ENCODE data around the gene AP1AR.
"Not testable (repeated sequence)": the region's sequence is repeated elsewhere in the genome, so short reads cannot be mapped to it uniquely, and the experiment has no call there.

The AP1AR gene, protein sequence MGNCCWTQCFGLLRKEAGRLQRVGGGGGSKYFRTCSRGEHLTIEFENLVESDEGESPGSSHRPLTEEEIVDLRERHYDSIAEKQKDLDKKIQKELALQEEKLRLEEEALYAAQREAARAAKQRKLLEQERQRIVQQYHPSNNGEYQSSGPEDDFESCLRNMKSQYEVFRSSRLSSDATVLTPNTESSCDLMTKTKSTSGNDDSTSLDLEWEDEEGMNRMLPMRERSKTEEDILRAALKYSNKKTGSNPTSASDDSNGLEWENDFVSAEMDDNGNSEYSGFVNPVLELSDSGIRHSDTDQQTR

GRCh38 chr4:112231779-112232713, at the start of gene AP1AR:
AP1AR (plus strand) TSS chr4:112231787; CDS start chr4:112232092, 305 bp downstream.
- peak; percentile 86 for DNase-seq (ENCODE audit: low spot score)

DNA sequence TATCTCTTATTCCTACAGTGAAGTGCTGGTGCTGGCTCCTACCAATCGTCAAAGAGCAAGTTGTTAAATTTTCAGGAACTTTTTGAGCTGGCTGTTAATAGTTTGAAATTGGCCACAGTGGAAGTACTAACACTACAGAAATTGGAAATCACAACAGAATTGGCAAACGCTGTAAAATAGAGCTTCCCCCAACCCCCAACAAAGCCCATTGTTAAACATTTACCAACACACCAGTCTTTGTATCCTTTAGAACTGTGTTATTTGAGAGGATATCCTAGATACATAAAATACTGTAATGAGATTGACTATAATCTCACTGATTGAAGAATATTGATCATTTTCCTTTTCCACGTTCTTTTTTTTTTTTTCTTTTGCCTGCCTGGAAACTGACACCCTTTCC, 49.0 kb upstream of the AP1AR start:
- DNase-seq (ENCODE audit: low spot score) = no peak

DNA sequence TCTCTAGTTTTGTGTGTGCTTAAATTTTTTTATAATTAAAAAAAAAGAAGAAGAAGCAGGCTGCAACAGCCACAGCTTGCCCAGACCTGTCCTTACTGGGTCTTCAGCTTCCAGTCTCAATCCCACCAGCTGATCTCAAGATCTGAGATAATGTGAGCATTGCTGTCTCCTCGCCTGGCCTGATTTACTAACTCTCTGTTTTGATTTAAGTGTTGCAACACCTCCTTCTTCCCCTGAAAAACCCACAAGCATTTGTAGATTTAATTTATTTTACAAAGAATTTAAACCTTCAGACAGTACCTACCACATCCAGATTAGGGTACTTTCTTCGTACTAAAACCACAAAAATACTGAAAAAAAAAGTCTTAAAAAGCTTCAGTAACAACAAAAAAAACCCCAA, 48.3 kb upstream of the AP1AR start:
- DNase-seq (ENCODE audit: low spot score) = no peak

GRCh38 chr4:112184438-112184837, 47.1 kb upstream of the AP1AR start:
- DNase-seq (ENCODE audit: low spot score) = no peak

GRCh38 chr4:112185334-112185733, 46.3 kb upstream of the AP1AR start:
- DNase-seq (ENCODE audit: low spot score) = no peak

GRCh38 chr4:112185740-112186670, 45.6 kb upstream of the AP1AR start:
- DNase-seq (ENCODE audit: low spot score) = no peak

GRCh38 chr4:112189754-112190153, 41.8 kb upstream of the AP1AR start:
- DNase-seq (ENCODE audit: low spot score) = no peak

DNA sequence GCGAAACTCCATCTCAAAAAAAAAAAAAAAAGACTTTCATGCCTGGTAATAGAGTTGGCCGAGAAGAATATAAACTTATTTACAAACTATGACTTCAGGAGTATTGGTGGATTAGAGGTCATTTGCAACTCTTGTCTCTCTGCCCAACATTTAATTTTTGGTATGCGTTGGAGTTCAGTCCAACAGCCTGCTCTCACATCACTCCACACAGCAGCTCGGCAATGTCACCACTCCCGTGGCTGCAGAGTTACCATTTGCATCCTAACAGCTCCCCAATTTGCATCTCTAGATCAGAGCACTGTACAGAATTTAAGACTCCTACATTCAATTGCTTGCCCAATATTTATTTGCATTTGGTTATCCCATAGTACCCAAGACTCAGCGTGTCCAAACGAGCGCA, 40.9 kb upstream of the AP1AR start:
- no peak for DNase-seq (ENCODE audit: low spot score)

- no peak for DNase-seq (ENCODE audit: low spot score)
Observed at GRCh38 chr4:112196461-112196860, 35.1 kb upstream of the AP1AR start.

GRCh38 chr4:112199041-112199440, 32.5 kb upstream of the AP1AR start:
- DNase-seq (ENCODE audit: low spot score) = no peak

- DNase-seq (ENCODE audit: low spot score) = no peak
Observed at GRCh38 chr4:112201915-112202505, 29.6 kb upstream of the AP1AR start.

DNA sequence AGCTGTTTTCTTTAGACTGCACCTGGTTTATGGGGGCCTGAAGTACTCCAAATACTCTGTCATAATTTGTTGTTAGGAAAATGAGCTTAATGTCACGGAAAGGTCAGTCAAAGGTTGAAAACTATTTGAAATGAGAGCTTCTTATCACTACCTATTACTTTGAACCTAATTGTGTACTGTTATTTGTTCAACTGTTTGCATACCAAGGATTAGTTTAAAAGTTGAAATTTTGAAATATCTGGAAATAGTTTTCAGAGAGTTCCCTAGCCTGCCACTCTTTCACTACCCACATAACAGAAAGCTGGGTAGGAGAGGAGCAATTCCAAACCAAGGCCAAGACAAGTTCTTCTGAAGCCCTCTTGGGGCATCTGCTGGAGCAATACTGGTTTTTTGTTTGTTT, 28.0 kb upstream of the AP1AR start:
- no peak for DNase-seq (ENCODE audit: low spot score)

GRCh38 chr4:112206431-112206830, 25.2 kb upstream of the AP1AR start:
- DNase-seq (ENCODE audit: low spot score) = no peak

DNA sequence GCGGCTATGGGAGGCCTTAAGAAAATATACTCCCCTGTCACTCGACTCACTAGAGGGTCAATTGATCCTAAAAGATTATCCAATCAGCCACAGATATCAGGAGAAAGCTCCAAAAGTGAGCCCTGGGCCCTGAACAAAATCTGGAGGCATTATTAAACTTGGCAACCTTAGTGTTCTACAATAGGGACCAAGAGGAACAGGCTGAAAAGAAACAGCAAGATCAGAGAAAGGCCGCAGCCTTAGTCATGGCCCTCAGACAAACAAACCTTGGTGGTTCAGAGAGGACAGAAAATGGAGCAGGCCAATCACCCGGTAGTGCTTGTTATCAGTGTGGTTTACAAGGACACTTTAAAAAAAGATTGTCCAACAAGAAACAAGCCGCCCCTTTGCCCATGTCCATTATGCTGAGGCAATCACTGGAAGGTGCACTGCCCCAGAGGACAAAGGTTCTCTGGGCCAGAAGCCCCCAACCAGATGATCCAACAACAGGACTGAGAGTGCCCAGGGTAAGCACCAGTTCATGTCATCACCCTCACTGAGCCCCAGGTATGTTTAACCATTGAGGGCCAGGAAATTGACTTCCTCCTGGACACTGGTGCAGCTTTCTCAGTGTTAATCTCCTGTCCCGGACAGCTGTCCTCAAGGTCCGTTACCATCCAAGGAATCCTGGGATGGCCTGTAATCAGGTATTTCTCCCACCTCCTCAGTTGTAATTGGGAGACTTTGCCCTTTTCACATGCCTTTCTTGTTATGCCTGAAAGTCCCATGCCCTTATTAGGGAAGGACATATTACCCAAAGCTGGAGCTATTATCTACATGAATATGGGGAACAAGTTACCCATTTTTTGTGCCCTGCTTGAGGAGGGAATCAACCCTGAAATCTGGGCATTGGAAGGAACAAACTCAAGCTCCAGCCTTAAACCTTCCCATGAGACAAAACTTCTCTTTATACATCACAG, 23.2 kb upstream of the AP1AR start:
- not testable (repeated sequence) for DNase-seq (ENCODE audit: low spot score)

DNA sequence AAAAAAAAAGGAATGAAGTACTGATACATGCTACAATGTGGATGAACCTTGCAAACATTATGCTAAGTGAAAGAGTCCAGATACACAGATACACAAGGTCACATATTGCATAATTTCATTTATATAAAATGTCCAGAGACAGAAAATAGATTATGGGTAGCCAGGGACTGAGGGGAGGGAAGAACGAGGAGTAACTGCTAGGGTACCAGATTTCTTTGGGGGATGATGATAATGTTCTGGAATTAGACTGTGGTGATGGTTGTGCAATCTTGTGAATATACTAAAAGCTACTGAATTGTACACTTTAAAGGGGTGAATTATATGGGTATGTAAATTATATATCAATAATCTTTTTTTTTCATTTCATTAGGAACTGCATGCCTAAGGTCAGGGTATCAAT, 20.8 kb upstream of the AP1AR start:
- no peak for DNase-seq (ENCODE audit: low spot score)

GRCh38 chr4:112213091-112213490, 18.5 kb upstream of the AP1AR start:
- no peak for DNase-seq (ENCODE audit: low spot score)

DNA sequence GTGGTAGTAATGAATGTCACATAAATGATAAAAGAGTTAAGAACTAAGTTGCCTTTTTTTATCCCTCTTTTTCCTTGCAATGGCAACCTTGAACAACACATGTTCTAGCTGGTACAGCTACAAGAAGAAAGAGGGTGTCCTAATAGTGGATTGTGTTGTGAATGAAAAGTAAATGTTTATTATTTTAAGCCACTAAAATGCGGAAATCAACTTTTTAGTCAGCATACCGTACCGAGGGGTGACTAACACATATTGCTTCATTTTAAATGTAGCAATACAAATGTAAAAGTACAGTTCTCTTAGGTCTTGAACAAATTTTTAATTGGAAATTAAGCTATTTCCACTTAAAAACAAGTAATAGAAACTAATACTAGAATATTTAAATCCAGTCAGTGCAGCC, 17.7 kb upstream of the AP1AR start:
- DNase-seq (ENCODE audit: low spot score) = peak; percentile 79

DNA sequence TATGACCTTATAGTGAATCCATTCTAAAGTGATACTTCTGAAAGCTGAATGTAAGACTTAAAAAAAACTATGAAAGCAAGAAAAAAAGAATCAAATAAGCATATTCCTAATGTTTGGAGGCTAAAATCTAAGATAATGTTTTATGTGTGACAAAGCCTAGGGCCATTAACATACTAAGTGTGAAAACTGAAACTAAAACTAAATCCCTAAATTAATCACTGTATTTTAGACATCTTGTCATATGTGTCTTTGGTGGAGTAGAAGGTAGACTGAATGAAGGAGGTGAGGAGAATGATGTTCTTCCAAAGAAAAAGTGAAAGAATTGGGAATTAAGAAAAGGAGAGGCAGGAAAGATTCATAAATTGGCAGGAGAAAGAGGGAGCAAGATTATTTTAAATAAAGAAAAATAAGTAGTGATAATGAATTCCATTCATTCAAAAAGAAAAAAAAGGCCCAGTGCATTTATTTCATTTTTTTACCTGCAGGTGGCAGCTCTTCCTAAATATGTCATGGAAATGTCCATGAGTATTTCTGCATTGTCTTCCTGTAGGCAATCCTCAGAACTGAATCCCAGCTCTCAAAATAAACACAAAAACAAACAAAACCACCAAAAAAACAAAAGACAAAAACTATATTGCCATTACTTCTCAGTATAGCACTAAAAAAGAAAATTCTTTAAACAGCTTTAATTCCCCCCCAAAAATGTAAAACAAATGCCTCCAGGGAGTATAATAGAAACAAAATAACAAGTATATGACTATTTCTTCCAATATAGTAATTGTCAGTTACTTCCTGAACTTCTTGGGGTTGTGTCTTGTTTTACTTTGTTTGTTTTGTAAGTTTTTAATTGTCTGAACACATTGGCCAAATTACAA, 17.0 kb upstream of the AP1AR start:
- peak; percentile 26 for DNase-seq (ENCODE audit: low spot score)

GRCh38 chr4:112219826-112220366, 11.7 kb upstream of the AP1AR start:
- no peak for DNase-seq (ENCODE audit: low spot score)
